ENCODE measurements around the gene PAN3. TPM values are rescaled to one million over a fixed set of nuclear protein-coding genes. Genes with fewer than 3 reads are reported as not detected.

Gene PAN3, protein sequence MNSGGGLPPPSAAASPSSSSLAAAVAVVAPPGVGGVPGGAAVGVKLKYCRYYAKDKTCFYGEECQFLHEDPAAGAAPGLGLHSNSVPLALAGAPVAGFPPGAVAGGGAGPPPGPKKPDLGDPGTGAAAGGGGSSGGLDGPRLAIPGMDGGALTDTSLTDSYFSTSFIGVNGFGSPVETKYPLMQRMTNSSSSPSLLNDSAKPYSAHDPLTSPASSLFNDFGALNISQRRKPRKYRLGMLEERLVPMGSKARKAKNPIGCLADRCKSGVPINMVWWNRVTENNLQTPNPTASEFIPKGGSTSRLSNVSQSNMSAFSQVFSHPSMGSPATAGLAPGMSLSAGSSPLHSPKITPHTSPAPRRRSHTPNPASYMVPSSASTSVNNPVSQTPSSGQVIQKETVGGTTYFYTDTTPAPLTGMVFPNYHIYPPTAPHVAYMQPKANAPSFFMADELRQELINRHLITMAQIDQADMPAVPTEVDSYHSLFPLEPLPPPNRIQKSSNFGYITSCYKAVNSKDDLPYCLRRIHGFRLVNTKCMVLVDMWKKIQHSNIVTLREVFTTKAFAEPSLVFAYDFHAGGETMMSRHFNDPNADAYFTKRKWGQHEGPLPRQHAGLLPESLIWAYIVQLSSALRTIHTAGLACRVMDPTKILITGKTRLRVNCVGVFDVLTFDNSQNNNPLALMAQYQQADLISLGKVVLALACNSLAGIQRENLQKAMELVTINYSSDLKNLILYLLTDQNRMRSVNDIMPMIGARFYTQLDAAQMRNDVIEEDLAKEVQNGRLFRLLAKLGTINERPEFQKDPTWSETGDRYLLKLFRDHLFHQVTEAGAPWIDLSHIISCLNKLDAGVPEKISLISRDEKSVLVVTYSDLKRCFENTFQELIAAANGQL
- 28.0 and 30.9 TPM in 2 replicates for total RNA-seq

GRCh38 chr13:28138012-28138755 lies at the start of gene PAN3:
PAN3 (plus strand) TSS chr13:28138545; CDS start chr13:28138658, 113 bp downstream.

GRCh38 chr13:28100150-28101121 lies 37.9 kb upstream of the PAN3 start, which contains the start of gene FLT3:
FLT3 (minus strand) TSS chr13:28100576; CDS start chr13:28100510, 66 bp downstream.

Other genes with a start within 250 kb of the PAN3 start
- not detected in 2 replicates for gene PDX1, start 218.5 kb upstream of the PAN3 start, total RNA-seq
- not detected in 2 replicates for gene CDX2, start 169.2 kb upstream of the PAN3 start, total RNA-seq
- not detected in 2 replicates for gene URAD, start 149.9 kb upstream of the PAN3 start, total RNA-seq
- gene FLT3, start 38.0 kb upstream of the PAN3 start, total RNA-seq, result under 0.01 TPM in 1 of 2 replicates, not detected in the other

Data from dermis lymphatic vessel endothelial cell (primary cell).